Activated naive CD4-positive, alpha-beta T cell treated with anti-CD3 and anti-CD28 coated beads, Interleukin-2, amount 50 U/mL, for 16 hours (primary cell): ENCODE data around the gene PRKAR1A.

ENCODE experiments used
- DNase-seq: peaks from one replicate; pipeline ENCODE4 v3.0.0-alpha.2; 2020

Gene PRKAR1A

GRCh38 chr17:68544111-68544915, 32.1 kb downstream of the PRKAR1A start:
- DNase-seq, result no peak

- no peak for DNase-seq
Observed at GRCh38 chr17:68556551-68556950, 44.3 kb downstream of the PRKAR1A start.

DNA sequence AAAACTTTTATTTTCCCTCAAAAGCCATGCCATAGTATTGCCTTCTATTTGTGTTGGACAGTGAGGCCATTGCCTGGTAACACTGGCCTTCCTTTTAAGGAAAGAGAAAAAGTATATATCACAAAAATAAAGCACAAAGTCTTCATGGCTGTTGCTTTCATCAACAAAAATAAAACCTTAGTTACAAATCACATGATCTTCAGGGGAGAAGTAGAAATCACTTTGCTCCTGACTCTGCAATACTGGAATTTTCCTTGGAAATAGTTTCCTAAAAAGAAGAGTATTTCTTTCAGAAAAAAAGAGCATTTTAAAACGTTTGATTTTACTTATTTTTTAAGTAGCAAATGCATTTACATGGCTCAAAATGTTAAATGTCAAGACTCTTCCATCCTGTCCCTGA, 47.1 kb downstream of the PRKAR1A start:
- DNase-seq, result no peak

- no peak for DNase-seq
Observed at GRCh38 chr17:68560966-68561720, 48.9 kb downstream of the PRKAR1A start.

DNA sequence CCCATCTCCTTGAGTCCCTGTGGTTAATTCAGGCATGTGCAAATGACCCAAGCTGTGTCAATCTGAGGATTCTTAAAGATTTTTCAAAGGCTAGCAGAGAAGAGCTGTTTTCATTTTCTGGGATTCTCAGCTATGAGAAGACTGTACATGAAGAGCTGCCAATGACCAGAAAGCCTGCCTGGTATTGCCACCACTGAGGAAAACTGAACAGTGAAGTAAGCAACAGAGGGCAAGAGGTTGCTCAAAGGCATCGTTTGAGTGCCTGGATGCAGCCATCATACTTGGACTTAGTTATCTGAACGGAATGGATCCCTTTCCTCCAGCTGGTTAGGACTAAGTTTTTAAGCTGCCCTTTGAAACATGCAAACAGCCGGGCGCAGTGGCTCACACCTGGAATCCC, 50.5 kb downstream of the PRKAR1A start:
- no peak for DNase-seq

DNA sequence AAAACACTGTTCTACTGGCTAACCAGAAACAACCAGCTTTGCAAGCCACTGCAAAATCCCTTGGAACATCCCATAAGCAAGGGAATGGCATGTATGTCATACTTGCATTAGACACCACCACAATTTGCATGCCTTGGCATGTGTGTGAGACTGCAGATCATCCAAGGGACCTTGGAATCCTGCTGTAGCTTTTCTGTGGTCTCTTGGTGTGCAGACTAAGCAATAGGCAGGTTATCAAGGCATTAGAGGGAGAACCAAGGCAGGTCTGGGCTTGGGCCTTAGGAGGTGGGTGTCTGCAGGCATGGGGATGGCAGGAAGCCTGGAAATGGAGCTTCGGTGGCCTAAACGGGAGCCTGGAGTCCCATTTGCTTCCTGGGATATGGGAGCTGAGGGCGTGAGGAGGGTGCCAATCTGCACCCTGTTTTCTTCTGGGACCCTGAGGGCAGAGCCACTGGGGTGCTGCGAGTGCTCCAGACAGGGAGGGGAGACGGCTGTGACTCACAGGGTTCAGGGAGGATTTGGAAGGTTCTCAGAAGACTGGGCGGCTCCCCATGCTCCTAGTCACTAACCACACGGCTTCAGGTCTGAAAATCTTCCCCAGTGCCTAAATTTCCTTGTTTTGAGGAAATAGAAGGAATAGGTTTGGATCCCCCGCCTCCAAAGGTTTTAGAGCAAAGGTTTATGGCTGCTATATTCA, 52.3 kb downstream of the PRKAR1A start:
- DNase-seq, result no peak

- DNase-seq, result no peak
Observed at GRCh38 chr17:68565661-68566441, 53.6 kb downstream of the PRKAR1A start.

- no peak for DNase-seq
Observed at GRCh38 chr17:68566442-68566738, 54.2 kb downstream of the PRKAR1A start.

GRCh38 chr17:68567035-68567434, 54.8 kb downstream of the PRKAR1A start:
- DNase-seq, result no peak

GRCh38 chr17:68567581-68567980, 55.4 kb downstream of the PRKAR1A start:
- DNase-seq, result no peak

GRCh38 chr17:68568581-68568980, 56.4 kb downstream of the PRKAR1A start:
- DNase-seq, result no peak

DNA sequence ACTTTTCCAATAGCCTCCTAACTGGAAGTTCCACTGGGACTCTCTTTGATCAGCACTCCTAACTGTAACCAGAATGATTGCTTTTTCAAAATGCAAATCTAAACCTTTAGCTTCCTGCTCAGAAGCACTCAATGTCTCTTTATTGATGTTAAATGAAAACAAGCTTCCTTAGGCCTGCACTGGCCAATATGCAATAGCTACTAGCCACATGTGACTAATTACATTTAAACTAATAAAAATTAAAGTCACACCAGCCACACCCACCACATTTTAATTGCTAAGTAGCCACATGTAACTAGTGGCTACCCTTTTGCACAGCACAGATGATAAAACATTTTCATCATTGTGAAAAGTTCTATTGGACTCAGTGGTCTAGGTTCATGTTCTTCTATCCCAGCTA, 57.1 kb downstream of the PRKAR1A start:
- no peak for DNase-seq

GRCh38 chr17:68570526-68570925, 58.3 kb downstream of the PRKAR1A start:
- DNase-seq, result no peak

DNA sequence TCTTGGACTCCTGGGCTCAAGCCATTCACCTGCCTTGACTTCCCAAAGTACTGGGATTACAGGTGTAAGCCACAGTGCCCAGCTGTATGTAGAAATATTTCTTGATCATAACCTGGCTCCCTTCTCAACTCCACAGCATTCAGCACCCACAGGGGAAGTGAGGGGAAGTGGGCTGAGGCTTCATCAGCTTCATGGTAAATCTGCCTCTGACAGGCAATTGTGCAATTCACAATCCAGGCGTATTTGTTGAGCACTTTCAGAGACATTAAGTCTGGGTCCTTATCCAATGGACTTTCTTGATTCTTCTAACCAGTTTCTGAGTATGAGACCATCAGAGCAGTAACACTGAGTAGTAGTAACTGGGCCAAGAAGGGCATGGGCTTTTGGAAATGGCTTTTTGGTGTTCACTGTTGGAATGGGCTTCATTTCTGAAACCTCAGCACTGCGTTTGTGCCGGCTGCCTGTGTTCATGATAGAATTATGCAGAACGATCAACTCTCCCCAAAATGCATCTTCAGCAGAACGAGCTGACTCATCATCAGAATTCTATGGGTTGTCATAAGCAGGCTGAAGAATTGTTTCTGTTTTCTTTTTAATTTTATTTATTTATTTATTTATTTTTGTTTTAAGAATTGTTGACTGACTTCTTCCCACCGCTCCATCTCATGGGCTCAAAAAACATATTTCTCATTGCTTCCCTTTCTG, 60.1 kb downstream of the PRKAR1A start:
- DNase-seq, result no peak

GRCh38 chr17:68573338-68573737, 61.1 kb downstream of the PRKAR1A start:
- no peak for DNase-seq

DNA sequence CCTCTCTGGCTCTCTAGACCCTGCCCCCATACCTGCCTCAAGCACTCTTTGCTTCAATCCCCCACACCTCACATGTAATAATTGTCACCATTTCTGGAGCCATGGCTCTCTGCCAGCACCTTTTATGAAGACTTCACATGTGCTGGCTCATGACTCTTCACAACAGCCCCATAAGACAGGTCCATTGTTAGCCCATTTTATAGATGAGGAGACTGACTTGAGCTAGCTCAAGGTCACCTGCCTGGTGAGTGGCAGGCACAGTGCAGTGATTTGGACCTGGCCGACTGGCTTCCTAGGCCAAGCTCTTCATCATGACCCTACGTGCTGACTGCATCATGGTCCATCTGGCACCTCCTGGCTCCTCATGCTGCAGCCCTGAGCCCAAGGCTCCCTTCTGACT, 63.9 kb downstream of the PRKAR1A start:
- DNase-seq, result no peak

GRCh38 chr17:68576811-68577496, 64.7 kb downstream of the PRKAR1A start:
- DNase-seq, result no peak

GRCh38 chr17:68577497-68577821, 65.2 kb downstream of the PRKAR1A start:
- no peak for DNase-seq

- no peak for DNase-seq
Observed at GRCh38 chr17:68578236-68578635, 66.0 kb downstream of the PRKAR1A start.

DNA sequence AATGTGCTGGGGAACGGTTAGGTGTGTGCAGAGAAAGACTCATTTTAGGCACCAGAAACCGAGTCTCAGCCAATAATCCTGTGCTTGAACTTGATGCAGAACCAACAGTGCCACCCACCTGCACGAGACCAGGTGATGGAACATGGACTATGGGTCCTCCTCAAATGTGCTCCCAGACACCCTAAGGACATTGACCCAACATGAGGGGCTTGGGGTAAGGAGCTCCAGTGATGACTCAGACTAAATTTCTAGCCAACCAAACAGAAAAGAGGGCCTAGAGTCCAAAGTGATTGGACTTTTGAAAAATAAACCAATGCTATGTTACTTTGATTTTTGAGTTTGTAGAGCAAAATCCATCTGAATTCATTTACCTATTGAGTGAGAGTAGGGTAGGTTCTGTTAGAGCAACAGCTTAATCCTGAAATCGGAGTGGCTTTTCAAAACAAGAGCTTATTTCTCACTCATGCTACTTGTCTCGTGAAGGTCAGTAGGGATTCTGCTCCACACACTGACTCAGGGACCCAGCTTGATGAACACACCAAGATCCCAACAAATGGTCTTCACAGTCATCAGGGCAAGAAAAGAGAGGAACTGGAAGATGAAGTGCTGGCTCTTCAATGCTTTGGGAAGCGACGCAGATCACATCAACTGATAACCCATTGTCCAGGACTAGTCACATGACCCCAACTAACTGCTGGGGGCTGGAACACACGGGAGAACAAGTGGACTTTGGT, 67.1 kb downstream of the PRKAR1A start:
- no peak for DNase-seq

GRCh38 chr17:68580236-68580770, 68.1 kb downstream of the PRKAR1A start:
- no peak for DNase-seq
